ENCODE measurements around the gene EPHA7. TPM values are rescaled to one million over a fixed set of nuclear protein-coding genes. Genes with fewer than 3 reads are reported as not detected.

The EPHA7 gene
- total RNA-seq, 1 experiment from 2014 or later = not detected

DNA sequence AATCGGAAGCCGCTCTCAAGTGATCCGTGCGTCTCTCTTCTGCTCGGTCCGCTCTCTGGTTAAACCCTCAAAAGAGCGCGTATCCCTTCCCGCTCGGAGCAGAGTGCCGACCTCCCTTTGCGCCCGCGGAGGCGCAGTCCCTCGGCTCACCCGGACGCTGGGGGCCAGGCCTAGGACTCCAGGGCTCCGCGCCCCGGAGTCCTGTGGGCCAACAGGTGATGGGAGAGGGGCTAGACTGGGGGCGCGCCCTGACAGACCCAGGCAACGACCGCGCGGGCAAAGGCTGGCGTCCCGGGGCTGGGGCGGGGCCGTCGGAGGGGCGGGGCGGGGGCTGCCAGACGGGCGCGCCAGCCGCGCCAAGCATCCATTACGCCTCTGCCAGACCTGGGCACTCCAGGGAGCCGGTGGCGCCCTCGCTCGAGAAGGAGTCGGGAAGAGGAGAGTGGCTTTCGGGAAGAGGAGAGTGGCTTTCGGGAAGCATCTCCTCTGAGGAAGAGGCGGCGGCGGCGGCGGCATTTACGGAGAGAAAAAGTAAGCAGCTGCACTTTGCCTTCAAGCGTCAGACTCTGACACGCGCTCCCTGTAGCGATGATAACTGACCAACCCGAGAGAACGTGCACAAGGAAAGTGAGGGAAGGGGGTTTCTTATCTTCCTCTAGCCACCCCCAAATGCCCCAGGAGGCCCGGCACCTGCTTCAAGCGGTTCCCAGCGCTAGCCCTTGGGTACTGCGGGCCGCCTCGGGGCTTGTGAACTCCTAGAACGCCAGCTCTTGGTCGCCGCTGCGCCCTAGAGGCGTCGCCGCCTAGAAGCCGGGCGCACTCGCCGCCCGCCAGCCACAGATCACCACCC is 2.6 kb downstream of the EPHA7 start:
- CTCF ChIA-PET = no interaction called here
- no peak overlapping the region for H3K4me2 ChIP-seq (ENCODE audit: low read length)
- H3K9me2 ChIP-seq (ENCODE audit: insufficient read depth) = no peaks in the 10 kb centered on the region
- ATAC-seq (no peak), DNase-seq (ENCODE audit: low read depth, low spot score) (no peak)
- RAD21 ChIA-PET (ENCODE audit: low non-redundant PET in 1 of 2, low total read pairs in 2 of 2, uncharacterized antibody in 2 of 2, unreplicated experiment in 2 of 2) = no interaction called here
- H3K27ac ChIP-seq (ENCODE audit: low read depth, low read length) = no peak overlapping the region
- H3K9me3 ChIP-seq (ENCODE audit: control insufficient read depth in 1 of 2, insufficient read depth in 1 of 2, low read depth in 1 of 2, low read length in 2 of 2) = peaks cover 0 to 4% of the 10 kb centered on the region in 2 experiments; a peak in 2 of 4 replicates
- H3K27me3 ChIP-seq (ENCODE audit: insufficient read depth, low read length) = no peaks in the 10 kb centered on the region
- H3K36me3 ChIP-seq (ENCODE audit: control insufficient read depth in 1 of 2, insufficient read depth in 2 of 2, low read length in 2 of 2) = no peaks in the 10 kb centered on the region
- no peaks in the 10 kb centered on the region for H3K79me2 ChIP-seq (ENCODE audit: insufficient read depth, low read length)
- TF ChIP-seq POLR2AphosphoS5 (IDR thresholded peaks at IDR 0.05; ENCODE audit: low read depth, low read length) = no peak
- TF ChIP-seq SRF (IDR thresholded peaks at IDR 0.05; ENCODE audit: low read depth) = no peak
- TF ChIP-seq ELF1 (IDR thresholded peaks at IDR 0.05; ENCODE audit: borderline replicate concordance, low read depth) = no peak
- no peak for TF ChIP-seq EGR1 (IDR thresholded peaks at IDR 0.05; ENCODE audit: low read depth)
- TF ChIP-seq, protein P1, sequence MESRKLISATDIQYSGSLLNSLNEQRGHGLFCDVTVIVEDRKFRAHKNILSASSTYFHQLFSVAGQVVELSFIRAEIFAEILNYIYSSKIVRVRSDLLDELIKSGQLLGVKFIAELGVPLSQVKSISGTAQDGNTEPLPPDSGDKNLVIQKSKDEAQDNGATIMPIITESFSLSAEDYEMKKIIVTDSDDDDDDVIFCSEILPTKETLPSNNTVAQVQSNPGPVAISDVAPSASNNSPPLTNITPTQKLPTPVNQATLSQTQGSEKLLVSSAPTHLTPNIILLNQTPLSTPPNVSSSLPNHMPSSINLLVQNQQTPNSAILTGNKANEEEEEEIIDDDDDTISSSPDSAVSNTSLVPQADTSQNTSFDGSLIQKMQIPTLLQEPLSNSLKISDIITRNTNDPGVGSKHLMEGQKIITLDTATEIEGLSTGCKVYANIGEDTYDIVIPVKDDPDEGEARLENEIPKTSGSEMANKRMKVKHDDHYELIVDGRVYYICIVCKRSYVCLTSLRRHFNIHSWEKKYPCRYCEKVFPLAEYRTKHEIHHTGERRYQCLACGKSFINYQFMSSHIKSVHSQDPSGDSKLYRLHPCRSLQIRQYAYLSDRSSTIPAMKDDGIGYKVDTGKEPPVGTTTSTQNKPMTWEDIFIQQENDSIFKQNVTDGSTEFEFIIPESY (IDR thresholded peaks at IDR 0.05; ENCODE audit: extremely low read depth, insufficient replicate concordance, low read length) = no peak
- no peak for TF ChIP-seq FOSL1 (IDR thresholded peaks at IDR 0.05; ENCODE audit: low read depth)
- TF ChIP-seq JUND (IDR thresholded peaks at IDR 0.05) = no peak
- TF ChIP-seq, protein P2, sequence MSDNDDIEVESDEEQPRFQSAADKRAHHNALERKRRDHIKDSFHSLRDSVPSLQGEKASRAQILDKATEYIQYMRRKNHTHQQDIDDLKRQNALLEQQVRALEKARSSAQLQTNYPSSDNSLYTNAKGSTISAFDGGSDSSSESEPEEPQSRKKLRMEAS (IDR thresholded peaks at IDR 0.05) = no peak
- no peak for TF ChIP-seq RAD21 (IDR thresholded peaks at IDR 0.05; ENCODE audit: low read depth)
- no peak overlapping the region for H3K4me3 ChIP-seq (replicated peaks in 1 of 2; ENCODE audit: low read depth in 1 of 2, low read length in 2 of 2)
- H3K9ac ChIP-seq (ENCODE audit: low read length) = no peak overlapping the region
- BruUV-seq (replicated peaks) = no TSS peak
- H4K20me1 ChIP-seq (ENCODE audit: insufficient read depth) = no peaks in the 10 kb centered on the region
- H3K4me1 ChIP-seq (ENCODE audit: control insufficient read depth in 1 of 2, insufficient read depth in 2 of 2, low read length in 2 of 2) = no peaks in the 10 kb centered on the region
- intact Hi-C loops (cut with micrococcal nuclease) = no loop called here
- POLR2A ChIA-PET = no interaction called here
- H2AFZ ChIP-seq (ENCODE audit: low read depth, low read length, poor library complexity, severe bottlenecking) = no peak overlapping the region
